Loucy (cell line): ENCODE results near the gene QSER1.

Experiments used
- EZH2phosphoT487 ChIP-seq: fragments of 200-600 bp; IDR thresholded peaks from 2 replicates; pipeline ENCODE4 v1.6.1; 2018; ENCODE audit warnings: antibody characterized with exemption, mild to moderate bottlenecking, moderate library complexity, borderline replicate concordance
- TF ChIP-seq, protein P1 (sequence below): fragments of 200-600 bp; sonication (generic); conservative IDR thresholded peaks from 2 replicates; pipeline ENCODE4 v1.5.1; 2014; ENCODE audit warnings: mild to moderate bottlenecking, antibody characterized with exemption, low read length

DNA sequence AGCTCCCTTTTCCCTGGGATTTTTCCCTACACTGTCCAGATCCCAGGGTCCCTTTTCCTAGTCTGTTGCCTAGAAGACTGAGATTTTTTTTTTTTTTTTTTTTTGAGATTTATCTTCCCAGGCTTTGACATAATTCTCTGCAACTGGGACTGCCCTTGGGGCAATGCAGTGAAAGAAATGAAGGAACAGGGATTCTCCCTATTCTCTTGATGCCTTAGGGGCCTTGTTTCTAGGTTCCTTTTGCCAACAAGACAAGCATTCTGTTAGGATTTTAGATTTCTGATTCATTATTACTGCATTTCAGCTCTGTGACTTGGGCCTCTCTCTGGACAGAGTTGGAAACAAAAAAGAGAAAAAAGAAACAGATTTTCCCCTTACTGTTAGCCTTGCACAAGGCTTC is 47.3 kb downstream of the QSER1 start:
- TF ChIP-seq, protein P1, sequence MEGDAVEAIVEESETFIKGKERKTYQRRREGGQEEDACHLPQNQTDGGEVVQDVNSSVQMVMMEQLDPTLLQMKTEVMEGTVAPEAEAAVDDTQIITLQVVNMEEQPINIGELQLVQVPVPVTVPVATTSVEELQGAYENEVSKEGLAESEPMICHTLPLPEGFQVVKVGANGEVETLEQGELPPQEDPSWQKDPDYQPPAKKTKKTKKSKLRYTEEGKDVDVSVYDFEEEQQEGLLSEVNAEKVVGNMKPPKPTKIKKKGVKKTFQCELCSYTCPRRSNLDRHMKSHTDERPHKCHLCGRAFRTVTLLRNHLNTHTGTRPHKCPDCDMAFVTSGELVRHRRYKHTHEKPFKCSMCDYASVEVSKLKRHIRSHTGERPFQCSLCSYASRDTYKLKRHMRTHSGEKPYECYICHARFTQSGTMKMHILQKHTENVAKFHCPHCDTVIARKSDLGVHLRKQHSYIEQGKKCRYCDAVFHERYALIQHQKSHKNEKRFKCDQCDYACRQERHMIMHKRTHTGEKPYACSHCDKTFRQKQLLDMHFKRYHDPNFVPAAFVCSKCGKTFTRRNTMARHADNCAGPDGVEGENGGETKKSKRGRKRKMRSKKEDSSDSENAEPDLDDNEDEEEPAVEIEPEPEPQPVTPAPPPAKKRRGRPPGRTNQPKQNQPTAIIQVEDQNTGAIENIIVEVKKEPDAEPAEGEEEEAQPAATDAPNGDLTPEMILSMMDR = no peak
- no peak for TF ChIP-seq EZH2phosphoT487
